Neural cell (in vitro differentiated cells): ENCODE data around the gene DAGLA. TPM values are rescaled to one million over a fixed set of nuclear protein-coding genes. Genes with fewer than 3 reads are reported as not detected.

ENCODE experiments used
- H2AFZ ChIP-seq: fragments of 200-600, 300-800 bp; sonication (generic), shearing (Covaris generic); 2 replicates; pipeline ENCODE4 v1.6.0; 2014; ENCODE audit warnings: low read depth, mild to moderate bottlenecking, antibody characterized with exemption, low read length, moderate library complexity
- H3F3A ChIP-seq: fragments of 200-600 bp; shearing (Covaris generic); 2 replicates; pipeline ENCODE4 v1.6.1; 2016; ENCODE audit warnings: mild to moderate bottlenecking, moderate library complexity, mixed read lengths, antibody characterized with exemption, low read length; ENCODE audit not compliant: insufficient read depth, poor library complexity, severe bottlenecking
- H3K27ac ChIP-seq: fragments of 200-600, 300-800 bp; sonication (generic), shearing (Covaris generic); 2 replicates; pipeline ENCODE4 v1.5.1; 2014; ENCODE audit warnings: mild to moderate bottlenecking, low read length, moderate library complexity
- H3K27me3 ChIP-seq: fragments of 300-800, 200-600 bp; sonication (generic), shearing (Covaris generic); 2 replicates; pipeline ENCODE4 v1.6.0; 2014; ENCODE audit warnings: mild to moderate bottlenecking, low read depth, low read length, moderate library complexity; ENCODE audit not compliant: insufficient read depth
- H3K36me3 ChIP-seq: fragments of 300-800, 200-600 bp; sonication (generic), shearing (Covaris generic); 2 replicates; pipeline ENCODE4 v1.5.1; 2014; ENCODE audit warnings: mild to moderate bottlenecking, antibody characterized with exemption, low read length, moderate library complexity; ENCODE audit not compliant: insufficient read depth
- H3K4me2 ChIP-seq: fragments of 300-800, 200-600 bp; sonication (generic), shearing (Covaris generic); 2 replicates; pipeline ENCODE4 v1.6.0; 2014; ENCODE audit warnings: mild to moderate bottlenecking, low read length
- H3K4me3 ChIP-seq: fragments of 300-800, 200-600 bp; sonication (generic), shearing (Covaris generic); 2 replicates; pipeline ENCODE4 v1.5.1; 2014; ENCODE audit warnings: mild to moderate bottlenecking, low read length, moderate library complexity
- H3K79me2 ChIP-seq: fragments of 200-600 bp; shearing (Covaris generic); replicated peaks from 2 replicates; pipeline ENCODE4 v1.6.0; 2014; ENCODE audit warnings: mild to moderate bottlenecking, low read length, moderate library complexity; ENCODE audit not compliant: insufficient read depth
- H3K9ac ChIP-seq: fragments of 300-800, 200-600 bp; sonication (generic), shearing (Covaris generic); 2 replicates; pipeline ENCODE4 v1.6.1; 2016; ENCODE audit warnings: mild to moderate bottlenecking, low read length, mixed read lengths
- H3K9me2 ChIP-seq: fragments of 200-600 bp; shearing (Covaris generic); 2 replicates; pipeline ENCODE4 v1.6.1; 2016; ENCODE audit warnings: mild to moderate bottlenecking, low read length, mixed read lengths; ENCODE audit not compliant: insufficient read depth
- H3K9me3 ChIP-seq: fragments of 200-600, 300-800 bp; sonication (generic), shearing (Covaris generic); 2 replicates; pipeline ENCODE4 v1.6.1; 2016; ENCODE audit warnings: mild to moderate bottlenecking, mixed run types, low read length, moderate library complexity, mixed read lengths
- H4K20me1 ChIP-seq: fragments of 200-600 bp; shearing (Covaris generic); 2 replicates; pipeline ENCODE4 v1.6.1; 2016; ENCODE audit warnings: mild to moderate bottlenecking, mixed run types; ENCODE audit not compliant: insufficient read depth
- CTCF ChIP-seq: fragments of 450-650 bp; IDR thresholded peaks from 2 replicates; pipeline ENCODE4 v1.5.1; 2014; ENCODE audit warnings: antibody characterized with exemption, mild to moderate bottlenecking, moderate library complexity; ENCODE audit not compliant: poor library complexity, severe bottlenecking
- EP300 ChIP-seq: fragments of 450-650 bp; conservative IDR thresholded peaks from 2 replicates; pipeline ENCODE4 v1.6.1; 2014; ENCODE audit warnings: antibody characterized with exemption, mild to moderate bottlenecking, moderate library complexity; ENCODE audit not compliant: poor library complexity, severe bottlenecking
- EZH2 ChIP-seq: fragments of 200-600, 300-800 bp; shearing (Covaris generic), sonication (generic); IDR thresholded peaks from 2 replicates; pipeline ENCODE4 v1.6.1; 2014; ENCODE audit warnings: antibody characterized with exemption, low read length, borderline replicate concordance, mild to moderate bottlenecking; ENCODE audit not compliant: insufficient read depth, poor library complexity, severe bottlenecking
- MXI1 ChIP-seq: fragments of 450-650 bp; conservative IDR thresholded peaks from 2 replicates; pipeline ENCODE4 v1.6.1; 2014; ENCODE audit warnings: antibody characterized with exemption, mild to moderate bottlenecking; ENCODE audit not compliant: poor library complexity, severe bottlenecking
- POLR2AphosphoS5 ChIP-seq: IDR thresholded peaks from 2 replicates; pipeline ENCODE4 v1.6.1; 2012
- RAD21 ChIP-seq: fragments of 450-650 bp; conservative IDR thresholded peaks from 2 replicates; pipeline ENCODE4 v1.6.1; 2014; ENCODE audit warnings: antibody characterized with exemption, mild to moderate bottlenecking, moderate library complexity
- REST ChIP-seq: IDR thresholded peaks from 2 replicates; pipeline ENCODE4 v1.6.1; 2012; ENCODE audit warnings: borderline replicate concordance
- SMC3 ChIP-seq: fragments of 450-650 bp; conservative IDR thresholded peaks from 2 replicates; pipeline ENCODE4 v1.6.1; 2014; ENCODE audit warnings: antibody characterized with exemption, mild to moderate bottlenecking, moderate library complexity; ENCODE audit not compliant: poor library complexity
- TAF1 ChIP-seq: IDR thresholded peaks from 2 replicates; pipeline ENCODE4 v1.6.1; 2012; ENCODE audit warnings: low read depth
- polyA plus RNA-seq: library from polyadenylated mRNA; depleted of rRNA; stranded (reverse); fragments of >200 nt; gene quantifications from 2 replicates; pipeline ENCODE4 v1.2.3, GENCODE V29; 2014

Gene DAGLA
- polyA plus RNA-seq, 1 donor from 2014 or later, result 4.5 TPM

GRCh38 chr11:61736310-61736709 lies 56.1 kb downstream of the DAGLA start:
- TF ChIP-seq RAD21 (no peak), REST (no peak), SMC3 (no peak), POLR2AphosphoS5 (no peak), TAF1 (no peak), EP300 (no peak), MXI1 (no peak), EZH2 (no peak), CTCF (no peak)
- Histone ChIP-seq H3K4me3 (no peak overlapping the region), H3K4me2 (no peak overlapping the region), H3K79me2 (no peaks in the 10 kb centered on the region), H3K27me3 (no peaks in the 10 kb centered on the region), H3K9ac (no peak overlapping the region), H3K9me2 (no peaks in the 10 kb centered on the region), H3K27ac (no peak overlapping the region), H3K9me3 (no peaks in the 10 kb centered on the region), H2AFZ (no peak overlapping the region), H4K20me1 (no peaks in the 10 kb centered on the region), H3K36me3 (no peaks in the 10 kb centered on the region), H3F3A (no peaks in the 10 kb centered on the region)

- no peaks in the 10 kb centered on the region for H3K9me2 ChIP-seq
- H3K27ac ChIP-seq, result no peak overlapping the region
- no peaks in the 10 kb centered on the region for H3K36me3 ChIP-seq
- no peaks in the 10 kb centered on the region for H3K79me2 ChIP-seq
- TF ChIP-seq CTCF (no peak), RAD21 (no peak), MXI1 (no peak)
- H3K9me3 ChIP-seq, result no peaks in the 10 kb centered on the region
- H4K20me1 ChIP-seq, result no peaks in the 10 kb centered on the region
- no peak overlapping the region for H3K9ac ChIP-seq
- no peak overlapping the region for H2AFZ ChIP-seq
- H3K4me2 ChIP-seq, result no peak overlapping the region
- no peaks in the 10 kb centered on the region for H3K27me3 ChIP-seq
- no peaks in the 10 kb centered on the region for H3F3A ChIP-seq
- no peak overlapping the region for H3K4me3 ChIP-seq
These were observed 56.9 kb downstream of the DAGLA start for GRCh38 chr11:61737131-61737530.
